ENCODE data around the gene DLGAP1.

DLGAP1 gene

GRCh38 chr18:4157352-4157751, 297.8 kb downstream of the DLGAP1 start:
- DNase-seq (ENCODE audit: low spot score) = no peak

- DNase-seq (ENCODE audit: low spot score) = no peak
These were observed 308.3 kb downstream of the DLGAP1 start for GRCh38 chr18:4146797-4147196.

- no peak for DNase-seq (ENCODE audit: low spot score)
These were observed 310.9 kb downstream of the DLGAP1 start for GRCh38 chr18:4144201-4144600.

- DNase-seq (ENCODE audit: low spot score) = no peak
These were observed 311.5 kb downstream of the DLGAP1 start for GRCh38 chr18:4143585-4143984.

- no peak for DNase-seq (ENCODE audit: low spot score)
These were observed 312.2 kb downstream of the DLGAP1 start for GRCh38 chr18:4142876-4143275.

GRCh38 chr18:4134700-4135099, 320.4 kb downstream of the DLGAP1 start:
- DNase-seq (ENCODE audit: low spot score) = no peak

- DNase-seq (ENCODE audit: low spot score) = no peak
These were observed 324.1 kb downstream of the DLGAP1 start for GRCh38 chr18:4130734-4131719.

- DNase-seq (ENCODE audit: low spot score) = no peak
These were observed 328.2 kb downstream of the DLGAP1 start for GRCh38 chr18:4126939-4127338.

- no peak for DNase-seq (ENCODE audit: low spot score)
These were observed 329.4 kb downstream of the DLGAP1 start for GRCh38 chr18:4125627-4126230.

- DNase-seq (ENCODE audit: low spot score) = peak; percentile 87
These were observed 329.9 kb downstream of the DLGAP1 start for GRCh38 chr18:4125224-4125623.

- no peak for DNase-seq (ENCODE audit: low spot score)
These were observed 335.3 kb downstream of the DLGAP1 start for GRCh38 chr18:4119813-4120212.

- no peak for DNase-seq (ENCODE audit: low spot score)
These were observed 335.9 kb downstream of the DLGAP1 start for GRCh38 chr18:4119127-4119648.

- no peak for DNase-seq (ENCODE audit: low spot score)
These were observed 347.1 kb downstream of the DLGAP1 start for GRCh38 chr18:4108016-4108415.

GRCh38 chr18:4107049-4107467, 348.0 kb downstream of the DLGAP1 start:
- DNase-seq (ENCODE audit: low spot score) = no peak

- peak; percentile 51 for DNase-seq (ENCODE audit: low spot score)
These were observed 348.6 kb downstream of the DLGAP1 start for GRCh38 chr18:4106407-4107033.

GRCh38 chr18:4102901-4103300, 352.2 kb downstream of the DLGAP1 start:
- no peak for DNase-seq (ENCODE audit: low spot score)

GRCh38 chr18:4101009-4101408, 354.1 kb downstream of the DLGAP1 start:
- DNase-seq (ENCODE audit: low spot score) = no peak

- DNase-seq (ENCODE audit: low spot score) = peak; percentile 22
These were observed 358.6 kb downstream of the DLGAP1 start for GRCh38 chr18:4096486-4096885.

- no peak for DNase-seq (ENCODE audit: low spot score)
These were observed 361.4 kb downstream of the DLGAP1 start for GRCh38 chr18:4093676-4094075.

- DNase-seq (ENCODE audit: low spot score) = no peak
These were observed 370.7 kb downstream of the DLGAP1 start for GRCh38 chr18:4084382-4084900.

- no peak for DNase-seq (ENCODE audit: low spot score)
These were observed 376.9 kb downstream of the DLGAP1 start for GRCh38 chr18:4078246-4078645.

GRCh38 chr18:4077721-4078120, 377.4 kb downstream of the DLGAP1 start:
- DNase-seq (ENCODE audit: low spot score) = no peak

Measured in kidney capillary endothelial cell (primary cell).